ENCODE measurements around the gene VTI1A.

The VTI1A gene

DNA sequence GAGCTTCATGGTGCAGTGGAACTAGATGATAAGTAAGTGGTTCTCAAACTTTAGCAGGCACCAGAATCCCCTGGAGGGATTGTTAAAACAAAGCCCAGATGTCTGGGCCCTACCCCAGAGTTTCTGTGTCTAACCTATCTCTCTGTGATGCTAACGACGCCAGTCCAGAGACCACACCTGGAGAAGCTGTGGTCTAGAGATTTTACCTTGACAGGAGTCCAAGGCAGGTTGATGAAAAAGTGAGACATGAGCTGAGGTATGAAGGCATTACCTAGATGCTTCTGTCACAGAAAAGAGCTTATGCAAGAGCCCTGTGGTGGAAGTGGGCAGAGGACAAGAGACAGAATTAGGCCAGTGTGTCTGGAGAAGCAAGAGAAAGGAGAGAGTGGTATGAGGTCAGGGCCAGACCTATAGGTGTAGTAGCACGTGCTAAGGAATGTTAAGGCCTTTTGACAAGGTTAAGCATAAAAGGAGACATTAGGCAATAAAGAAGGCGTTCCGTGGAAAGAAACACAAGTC, 318.8 kb downstream of the VTI1A start:
- no peak for DNase-seq

DNA sequence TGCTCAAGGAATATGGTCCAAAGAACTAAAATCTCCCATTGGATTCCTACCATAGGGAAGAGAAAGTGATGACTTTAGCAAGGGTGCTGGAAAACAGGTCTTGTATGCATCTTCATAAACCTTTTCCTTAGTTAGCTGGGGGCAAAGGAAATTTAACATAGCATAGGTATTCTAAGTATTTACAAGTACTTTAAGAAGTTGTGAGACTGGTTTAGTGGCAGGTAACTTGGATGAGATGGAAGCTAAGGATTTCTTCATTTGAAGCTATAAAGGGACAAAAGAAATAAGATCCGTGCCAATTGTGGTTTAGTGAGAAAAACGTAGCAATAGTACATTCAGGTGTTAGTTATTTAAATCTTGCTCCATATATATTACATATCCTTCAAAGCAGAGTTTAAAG, 319.6 kb downstream of the VTI1A start:
- no peak for DNase-seq

DNA sequence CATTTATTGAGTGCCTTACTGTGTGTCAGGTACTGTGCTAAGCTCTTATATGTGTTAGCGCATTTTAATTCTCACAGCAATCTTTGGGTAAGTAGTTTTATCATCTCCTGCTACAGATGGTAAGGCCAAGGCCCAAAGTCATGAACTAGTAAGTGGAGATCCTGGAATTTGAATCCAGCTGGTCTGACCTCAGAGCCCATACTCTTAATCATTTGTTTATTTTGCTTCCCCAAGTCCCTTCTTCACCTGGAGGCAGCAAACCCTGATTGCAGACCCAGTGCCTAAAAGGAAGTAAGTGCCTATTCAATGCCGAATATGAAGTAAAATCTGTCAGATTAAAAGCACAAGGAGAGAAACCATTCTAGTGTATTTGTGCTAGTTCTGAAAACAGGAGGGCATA, 320.1 kb downstream of the VTI1A start:
- DNase-seq: no peak

DNA sequence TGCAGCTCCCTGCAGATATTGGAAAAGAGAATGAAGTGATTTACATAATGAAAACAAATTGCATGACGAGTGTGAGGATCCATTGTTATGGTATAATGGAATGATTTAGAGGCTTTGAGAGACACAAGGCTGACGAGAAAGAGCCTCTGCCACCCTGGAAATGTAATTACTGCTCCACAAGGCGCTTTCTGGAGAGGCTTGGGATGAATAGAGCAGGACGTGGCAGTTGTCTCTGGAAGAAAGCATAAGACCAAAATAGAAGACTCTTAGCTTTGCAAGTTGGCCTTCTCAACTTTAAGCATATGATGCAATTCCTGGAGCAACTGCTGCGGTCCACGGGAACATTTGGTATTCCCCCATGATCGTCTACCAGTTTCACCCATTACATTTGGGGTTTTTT, 321.1 kb downstream of the VTI1A start:
- no peak for DNase-seq

DNA sequence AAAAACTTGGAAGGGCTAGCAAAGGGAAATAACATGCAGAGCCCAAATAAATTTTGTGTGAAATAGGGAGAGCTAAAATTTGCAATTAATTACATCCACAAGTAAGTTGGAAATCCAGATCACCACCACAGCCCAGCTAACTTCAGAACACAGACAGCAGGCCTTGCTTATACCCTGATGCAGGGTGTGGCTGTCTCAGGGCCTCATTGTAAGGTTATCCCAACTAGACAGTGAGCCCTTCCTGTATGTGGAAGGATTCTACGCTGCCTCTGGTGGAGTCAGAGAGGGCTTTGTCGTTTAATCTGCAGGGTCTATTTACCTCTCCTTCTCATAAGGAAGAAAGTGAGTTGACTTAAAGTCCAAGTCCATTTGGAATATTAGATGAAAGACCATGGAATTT, 322.1 kb downstream of the VTI1A start:
- no peak for DNase-seq

DNA sequence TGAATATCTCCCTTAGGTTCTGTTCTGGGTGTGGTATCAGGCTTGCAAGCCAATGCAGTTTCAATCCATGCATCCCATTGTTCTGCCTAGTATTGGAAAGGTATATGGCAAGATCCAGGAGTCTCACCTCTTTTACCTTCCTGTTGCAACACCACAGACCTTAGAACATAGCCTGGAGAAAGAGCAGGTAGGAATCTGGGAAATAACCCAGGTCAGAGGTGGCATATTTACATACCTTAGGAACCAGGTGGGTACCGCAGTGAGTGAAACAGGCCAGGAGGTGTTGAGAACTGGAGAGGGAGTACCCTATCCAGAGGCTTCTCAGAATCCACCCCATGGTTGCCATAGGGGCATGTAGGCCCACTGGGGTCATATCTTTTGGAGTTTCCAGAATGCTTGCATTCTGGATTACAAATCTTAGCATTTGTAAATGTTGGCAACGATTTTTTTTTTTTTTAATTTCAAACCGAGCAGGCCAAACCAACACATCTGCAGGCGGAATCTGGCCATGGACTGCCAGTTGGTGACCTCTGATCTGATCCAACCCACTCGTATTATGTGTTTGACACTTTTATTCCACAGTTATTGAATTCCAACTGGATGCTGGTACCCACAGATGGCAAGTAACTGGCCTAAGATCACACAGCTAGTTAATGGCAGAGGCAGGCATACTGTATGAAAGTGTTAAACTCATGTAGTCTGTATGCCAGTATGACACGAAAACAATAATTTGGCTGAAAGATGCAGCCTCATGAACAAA, 322.8 kb downstream of the VTI1A start:
- DNase-seq: no peak

DNA sequence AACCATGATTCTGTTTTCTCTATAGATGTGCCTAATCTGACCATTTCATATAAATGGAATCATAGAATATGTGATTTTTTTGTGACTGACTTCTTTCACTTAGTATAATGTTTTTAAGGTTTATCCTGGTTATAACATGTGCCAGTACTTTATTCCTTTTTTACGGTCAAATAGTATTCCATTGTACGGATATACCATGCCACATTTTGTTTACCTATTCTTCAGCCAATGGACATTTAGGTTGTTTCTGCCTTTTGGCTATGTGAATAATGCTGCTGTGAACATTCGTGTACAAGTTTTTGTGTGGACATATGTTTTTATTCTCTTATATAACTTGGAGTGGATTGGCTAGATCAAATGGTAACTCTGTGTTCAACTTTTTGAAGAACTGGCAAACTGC, 324.7 kb downstream of the VTI1A start:
- DNase-seq: no peak

DNA sequence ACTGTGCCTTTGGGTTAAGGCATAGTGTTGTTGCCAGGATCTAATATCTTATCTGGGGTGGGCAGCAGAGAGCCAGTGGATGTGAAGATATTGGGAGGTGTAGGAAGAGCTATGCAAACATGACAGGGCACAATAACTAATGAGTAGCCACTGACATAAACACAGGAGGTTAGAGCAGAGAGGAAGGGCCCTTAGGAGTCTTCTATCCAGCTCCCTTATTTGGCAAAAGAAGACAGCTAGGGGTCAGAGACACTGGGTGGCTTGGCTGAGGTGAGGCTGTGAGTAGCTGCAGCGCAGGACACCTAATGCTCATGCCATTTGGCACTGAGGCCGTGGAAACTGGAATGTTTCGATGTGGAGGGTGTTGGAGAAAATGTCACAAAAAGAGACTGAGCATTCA, 326.8 kb downstream of the VTI1A start:
- no peak for DNase-seq

DNA sequence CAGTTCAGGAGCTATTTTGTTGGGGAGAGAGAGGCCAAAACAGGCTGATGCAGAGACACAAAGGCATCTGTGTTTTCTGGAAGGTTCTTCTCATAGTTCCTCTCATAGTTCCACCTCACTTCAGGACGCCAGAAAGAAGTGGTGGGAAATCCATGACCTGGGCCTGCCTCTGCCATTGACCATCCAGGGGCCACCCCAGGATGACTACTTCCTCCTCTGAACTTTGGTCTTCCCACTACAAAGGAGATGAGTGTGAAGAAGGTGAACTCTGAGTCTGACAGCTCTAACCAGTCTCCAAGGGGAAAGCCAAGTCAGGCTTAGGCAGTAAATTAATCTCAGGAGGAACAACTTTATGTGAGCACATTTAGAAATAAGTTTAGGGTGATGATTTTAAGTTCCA, 327.2 kb downstream of the VTI1A start:
- DNase-seq: no peak

DNA sequence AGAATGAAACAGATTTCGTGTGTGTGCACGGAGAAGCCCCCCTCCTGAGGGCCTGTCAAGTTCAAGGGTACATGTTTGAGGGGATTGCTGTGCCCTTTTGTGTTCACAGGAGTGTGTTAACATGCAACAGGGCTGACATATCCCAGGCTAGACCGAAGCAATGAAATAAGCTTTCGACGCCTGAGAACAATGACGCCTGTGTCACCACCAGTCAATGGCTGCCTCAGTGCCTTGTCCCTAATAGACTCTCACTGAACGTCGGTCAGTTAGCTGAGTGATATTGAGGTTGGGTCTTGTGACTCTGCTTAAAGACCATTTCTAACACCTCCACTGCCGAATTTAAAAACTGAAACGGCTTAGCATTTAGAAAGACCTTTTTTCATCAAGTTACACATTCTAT, 327.8 kb downstream of the VTI1A start:
- DNase-seq: no peak

DNA sequence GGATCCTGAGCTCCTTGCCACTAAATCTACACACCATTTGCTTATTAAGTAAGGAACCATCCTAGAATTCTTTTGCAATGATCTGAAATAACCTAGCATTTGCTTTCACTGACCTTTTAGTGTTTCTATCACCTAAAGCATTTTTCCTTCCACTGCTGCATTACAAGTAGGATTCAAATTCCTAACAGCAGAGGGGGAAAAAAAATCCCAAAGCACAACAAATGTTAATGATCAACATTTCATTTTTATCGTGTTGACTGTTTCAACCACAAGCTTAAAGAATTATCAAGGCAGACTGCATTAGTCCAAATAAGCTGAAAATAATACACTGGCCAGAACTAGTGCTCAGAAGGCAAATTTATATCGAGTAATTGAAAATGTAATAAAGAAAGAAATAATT, 328.4 kb downstream of the VTI1A start:
- no peak for DNase-seq

DNA sequence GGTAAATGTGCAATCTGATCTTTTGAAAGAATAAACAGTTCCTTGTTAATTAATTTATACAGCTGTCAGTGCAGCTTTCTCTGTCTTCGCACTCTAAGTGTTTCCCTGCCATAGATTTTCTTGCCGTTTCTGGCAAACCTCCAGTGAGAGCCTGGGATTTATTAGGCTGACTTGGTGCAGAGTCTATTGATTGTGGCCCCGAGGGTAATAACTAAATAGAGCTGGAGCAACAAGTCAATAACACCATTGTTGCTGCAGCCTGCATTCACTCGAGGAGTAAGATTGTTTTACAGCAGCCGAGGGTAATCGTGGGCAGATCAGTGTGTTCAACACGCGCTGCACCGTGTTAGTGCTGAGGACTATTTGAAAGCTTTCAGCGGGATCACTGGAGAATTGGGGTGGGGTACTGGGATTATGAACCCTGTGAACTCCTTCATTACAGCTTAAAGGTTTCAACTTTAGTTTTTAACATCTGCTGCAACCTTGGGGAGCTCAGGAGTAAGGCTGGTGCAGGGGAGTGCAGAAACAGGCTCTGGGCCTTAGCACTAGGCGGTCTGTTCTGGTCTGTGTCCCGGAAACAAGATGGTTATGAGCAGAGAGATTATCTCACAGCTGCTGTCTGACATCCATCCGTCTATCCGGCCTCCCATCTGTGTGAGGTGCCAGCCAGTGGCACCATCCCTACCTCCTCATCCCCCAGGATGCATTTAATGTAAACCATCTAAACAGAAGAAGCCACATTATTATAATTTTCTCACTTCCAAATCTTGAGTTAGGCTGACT, 329.1 kb downstream of the VTI1A start:
- no peak for DNase-seq

DNA sequence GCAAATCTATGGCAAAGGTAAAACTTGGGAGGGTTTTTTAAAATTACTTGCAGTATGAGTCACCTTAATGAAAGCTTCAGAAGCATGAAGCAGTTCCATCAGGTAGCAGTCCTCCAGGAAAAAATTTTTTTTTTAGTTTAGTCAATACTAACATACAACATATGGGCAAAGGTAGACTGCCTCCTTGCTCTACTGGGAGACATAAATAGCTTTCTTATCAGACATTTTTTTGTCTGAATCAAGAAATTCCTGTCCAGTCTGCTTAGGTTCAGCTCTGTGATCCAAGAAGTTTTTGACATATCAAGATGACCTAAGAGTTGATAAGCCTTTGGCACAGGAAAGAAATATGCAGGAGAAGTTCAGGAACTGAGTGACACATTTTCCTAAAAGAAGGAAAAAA, 331.6 kb downstream of the VTI1A start:
- DNase-seq: no peak

DNA sequence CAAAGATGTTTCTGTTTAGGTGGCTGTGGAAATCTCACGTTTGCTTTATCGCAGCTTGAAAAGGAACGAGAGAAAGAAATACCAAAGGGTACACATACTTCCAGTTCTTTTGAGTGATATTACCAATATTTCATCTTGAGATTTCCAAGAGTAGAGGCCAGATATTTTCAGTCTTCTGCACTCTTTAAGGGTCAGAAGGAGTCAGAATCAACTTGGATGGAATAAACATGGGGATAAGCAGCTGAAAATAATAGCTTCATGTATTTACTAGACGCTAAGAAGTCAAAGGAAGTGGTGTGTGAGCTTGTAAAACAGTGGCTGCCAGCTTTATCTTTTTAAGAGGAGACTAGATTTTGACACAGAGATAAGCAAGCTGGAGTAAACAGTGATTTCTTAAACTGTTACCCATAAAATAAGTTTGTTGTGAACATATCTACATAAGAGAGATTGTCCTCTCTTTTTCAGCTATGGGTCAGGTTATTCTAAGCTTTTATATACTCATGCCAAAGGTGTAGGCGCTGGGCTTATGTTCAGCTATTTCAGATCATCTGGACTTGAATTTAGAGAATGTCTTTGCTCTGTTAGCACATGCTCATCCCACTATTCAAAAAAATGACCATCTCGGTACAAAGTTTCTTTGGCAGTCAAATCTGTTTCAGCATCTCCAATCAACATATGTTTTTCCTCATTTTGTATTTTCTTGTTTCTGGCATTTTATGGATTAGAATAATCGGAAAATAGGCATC, 332.2 kb downstream of the VTI1A start:
- DNase-seq: no peak

DNA sequence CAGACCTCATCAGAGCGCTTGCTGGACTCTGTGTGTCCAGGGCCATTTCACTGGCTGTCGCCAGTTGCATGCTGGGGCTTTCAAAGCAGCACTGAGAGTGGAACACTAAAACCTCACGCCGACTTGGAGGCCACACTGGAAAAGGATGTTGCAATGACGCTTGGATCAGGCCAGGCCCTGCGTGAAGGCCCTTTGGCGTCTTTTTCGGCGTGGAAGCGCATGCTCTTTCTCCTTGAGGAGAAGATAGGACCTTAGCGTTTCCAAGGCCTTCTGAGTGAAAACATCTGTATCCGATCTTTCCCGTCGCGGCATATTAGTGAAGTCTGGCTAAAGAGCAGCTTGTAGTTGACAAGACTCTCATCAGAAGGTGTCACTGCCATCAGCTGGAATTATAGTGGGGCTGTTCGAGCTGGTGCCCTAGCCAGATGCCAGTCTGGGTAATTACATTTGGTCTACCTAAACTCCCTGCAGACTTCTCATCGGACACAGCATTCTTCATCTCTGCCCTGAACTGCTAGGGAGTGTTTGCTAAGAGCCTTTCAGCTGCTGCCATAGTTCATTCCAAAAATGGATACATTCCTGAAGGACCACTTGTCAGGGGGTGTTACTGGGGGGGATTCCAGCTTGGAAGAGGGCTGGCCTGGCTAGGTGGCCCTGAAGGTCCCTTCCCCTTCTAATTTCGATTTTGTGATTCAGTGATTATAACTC, 335.3 kb downstream of the VTI1A start:
- no peak for DNase-seq

DNA sequence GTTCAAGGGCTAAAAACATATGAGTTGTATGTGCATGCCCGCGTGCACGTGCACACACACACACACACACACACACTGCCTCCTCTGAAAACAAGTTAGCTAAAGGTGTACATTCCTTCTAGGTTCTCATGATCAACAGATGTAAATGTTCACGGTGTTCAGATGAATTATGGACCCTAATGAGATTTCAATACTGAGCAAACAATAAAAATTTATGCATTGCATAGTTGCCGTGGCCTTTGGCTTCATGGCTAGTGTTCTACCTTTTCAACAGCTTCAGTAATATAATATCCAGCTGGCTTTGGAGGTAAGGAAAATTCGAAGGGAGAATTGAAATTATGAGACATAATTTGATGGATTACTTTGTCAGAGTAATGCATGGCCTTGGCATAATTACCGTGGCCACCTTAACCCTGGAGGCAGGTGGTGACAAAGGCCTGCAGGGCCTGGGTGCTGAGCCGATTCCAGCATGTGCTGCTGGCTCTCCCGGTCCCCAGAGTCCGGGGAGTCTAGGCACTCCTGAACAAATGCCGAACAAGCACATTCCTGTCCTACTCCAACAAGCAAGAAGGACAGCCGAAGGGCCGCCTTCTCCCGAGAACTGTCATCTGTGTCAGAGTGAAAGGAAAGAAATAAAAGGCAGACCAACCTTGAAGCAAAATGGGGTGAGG, 336.5 kb downstream of the VTI1A start:
- DNase-seq: no peak

DNA sequence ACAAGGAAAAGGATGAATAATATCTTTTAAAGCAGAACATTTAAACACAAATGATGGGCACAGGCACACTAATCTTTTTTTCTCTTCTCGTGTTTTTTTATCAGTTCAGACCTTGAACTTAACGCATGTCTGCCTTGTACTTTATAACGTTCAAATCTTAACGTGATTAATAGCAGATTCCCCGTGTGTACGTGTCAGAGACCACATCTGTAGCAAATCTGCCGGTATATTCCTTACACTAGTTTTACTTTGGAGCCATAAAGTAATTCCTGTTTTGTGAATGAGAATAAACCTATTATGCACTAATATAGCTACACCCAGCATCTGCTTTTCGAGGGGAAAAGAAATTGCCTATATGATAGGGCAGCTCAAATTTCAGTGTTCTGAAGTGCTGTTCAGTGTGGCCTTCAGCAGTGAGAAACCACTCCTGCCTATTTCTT, 337.0 kb downstream of the VTI1A start:
- no peak for DNase-seq

DNA sequence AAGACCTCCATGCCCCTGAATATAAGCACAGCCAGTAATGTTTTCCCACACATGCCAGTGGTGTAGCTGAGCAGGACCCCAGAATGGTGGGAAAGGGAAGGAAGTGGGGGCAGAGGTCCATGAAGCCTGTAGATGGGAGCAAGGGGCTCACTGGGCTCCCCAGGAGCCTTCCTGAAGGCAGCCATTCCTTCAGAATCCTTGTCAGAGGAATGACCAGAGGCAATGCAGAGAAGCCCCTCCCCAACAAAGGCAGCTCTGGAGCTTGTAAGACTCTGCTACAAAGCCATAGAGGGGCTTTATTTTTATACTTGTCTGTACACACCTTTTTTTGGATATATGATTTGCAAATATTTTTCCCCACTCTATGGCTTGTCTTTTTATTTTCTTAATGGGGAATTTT, 338.1 kb downstream of the VTI1A start:
- DNase-seq: no peak

DNA sequence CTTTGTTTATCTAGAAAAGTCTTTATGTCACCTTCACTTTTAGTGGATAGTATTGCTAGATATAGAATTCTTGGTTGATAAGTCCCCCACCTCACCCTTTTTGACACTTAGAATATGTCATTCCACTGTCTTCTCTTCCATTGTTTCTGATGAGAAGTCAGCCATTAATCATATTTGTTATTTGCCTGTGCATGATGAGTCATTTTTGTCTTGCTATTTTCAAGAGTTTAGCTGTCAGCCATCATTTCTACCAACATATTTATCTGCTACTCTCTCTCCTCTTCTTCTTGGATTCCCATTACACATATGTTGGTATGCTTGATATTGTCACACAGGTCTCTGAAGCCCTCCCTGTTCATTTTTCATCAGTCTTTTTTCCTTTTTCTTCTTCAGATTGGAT, 342.2 kb downstream of the VTI1A start:
- DNase-seq: no peak

DNA sequence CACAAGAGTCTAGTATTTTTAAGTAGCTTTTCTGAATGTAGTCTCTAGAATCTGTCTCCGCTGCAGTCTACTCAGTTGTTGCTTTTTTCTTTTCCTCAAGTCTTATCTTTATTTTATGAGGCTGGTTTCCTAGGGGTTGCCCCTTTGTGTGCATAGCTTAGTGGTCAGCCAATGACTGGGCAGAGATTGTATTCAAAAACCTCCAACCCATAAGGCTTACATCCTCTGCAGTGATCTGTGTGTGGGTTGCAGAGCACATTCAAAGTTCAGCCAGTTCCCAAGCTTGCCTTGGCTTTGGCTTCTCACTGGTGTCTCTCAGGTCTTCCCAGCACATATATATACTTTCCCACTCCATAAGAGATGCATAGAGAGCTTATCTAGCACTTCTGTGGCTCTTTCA, 343.0 kb downstream of the VTI1A start:
- no peak for DNase-seq

DNA sequence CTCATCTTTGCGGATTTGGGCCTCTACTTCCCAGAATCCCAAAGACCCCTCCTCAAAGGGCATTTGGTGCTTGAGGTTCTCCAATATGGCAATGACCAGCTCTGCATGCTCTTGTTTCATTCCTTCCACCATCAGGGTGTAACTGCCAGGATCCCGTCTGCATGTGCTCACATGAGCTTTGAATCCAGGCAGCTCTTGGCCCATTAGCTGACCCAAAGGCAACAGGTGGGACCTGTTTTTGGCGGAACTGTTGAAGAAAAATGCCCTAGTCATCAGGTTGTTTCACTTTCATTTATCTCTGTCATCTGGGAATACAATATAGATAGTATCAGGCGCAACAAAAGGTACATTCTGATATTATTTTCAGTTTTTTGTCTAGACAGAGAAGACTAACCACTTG, 343.9 kb downstream of the VTI1A start:
- no peak for DNase-seq

DNA sequence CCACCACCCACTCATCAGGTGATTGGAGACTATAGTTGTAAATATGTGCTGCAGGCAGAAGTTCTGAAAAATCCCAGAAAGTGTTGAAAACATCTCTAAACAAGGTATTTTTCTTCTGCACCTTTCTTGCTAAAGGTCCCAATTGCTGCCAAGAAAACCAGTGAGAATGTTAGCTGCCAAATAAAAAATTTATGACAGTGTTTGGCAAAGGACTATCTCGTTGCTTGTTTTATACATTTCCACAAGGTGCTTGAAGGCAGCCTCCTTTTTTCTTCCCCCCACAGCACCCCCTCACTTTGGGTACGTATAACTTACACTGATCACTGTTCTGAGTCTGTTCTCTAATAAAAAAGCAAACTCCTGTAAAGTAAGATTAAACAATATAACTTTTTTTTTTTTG, 344.4 kb downstream of the VTI1A start:
- DNase-seq: no peak
